Ovary (tissue), 3 donors: ENCODE measurements around the gene PDE4D.

Source experiments
- EP300 ChIP-seq: sonication (generic); formaldehyde crosslinking; IDR thresholded peaks from one replicate; pipeline ENCODE4 v1.6.1; 2017; ENCODE audit warnings: antibody characterized with exemption
- POLR2A ChIP-seq: fragments of 450-650 bp; IDR thresholded peaks from one replicate; pipeline ENCODE4 v1.6.1; 2017; ENCODE audit warnings: antibody characterized with exemption, mild to moderate bottlenecking, moderate library complexity
- TF ChIP-seq, protein P1 (sequence below), 3 donors: fragments of 450-650 bp in 2 of 3; fragments of 200-600 bp in 1 of 3; IDR thresholded peaks; one replicate each; pipeline versions ENCODE4 v1.5.1 to v1.8.0; 2016 to 2022; ENCODE audit warnings: antibody characterized with exemption in 3 of 3, mild to moderate bottlenecking in 1 of 3
- donor health status: DM: no; HTN: no; CAD: no.

DNA sequence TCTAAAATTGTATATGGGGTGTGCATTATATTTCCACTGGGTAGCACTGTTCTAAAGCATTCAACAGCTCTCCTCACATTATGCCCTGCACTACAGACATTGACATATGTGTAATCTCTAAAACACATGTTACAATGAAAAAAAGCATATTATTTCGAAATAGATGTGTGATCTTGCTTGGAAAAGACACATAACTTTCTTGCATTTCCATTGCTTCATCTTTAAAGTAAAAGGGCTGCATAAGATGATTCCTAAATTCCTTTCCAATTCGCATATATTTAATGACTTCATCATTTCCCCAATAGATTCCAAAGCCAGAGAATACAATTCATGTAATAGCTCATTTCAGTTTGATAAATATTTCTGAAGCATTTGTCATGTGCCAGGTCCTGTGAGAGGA, 566.9 kb downstream of the PDE4D start:
- TF ChIP-seq, protein P1, sequence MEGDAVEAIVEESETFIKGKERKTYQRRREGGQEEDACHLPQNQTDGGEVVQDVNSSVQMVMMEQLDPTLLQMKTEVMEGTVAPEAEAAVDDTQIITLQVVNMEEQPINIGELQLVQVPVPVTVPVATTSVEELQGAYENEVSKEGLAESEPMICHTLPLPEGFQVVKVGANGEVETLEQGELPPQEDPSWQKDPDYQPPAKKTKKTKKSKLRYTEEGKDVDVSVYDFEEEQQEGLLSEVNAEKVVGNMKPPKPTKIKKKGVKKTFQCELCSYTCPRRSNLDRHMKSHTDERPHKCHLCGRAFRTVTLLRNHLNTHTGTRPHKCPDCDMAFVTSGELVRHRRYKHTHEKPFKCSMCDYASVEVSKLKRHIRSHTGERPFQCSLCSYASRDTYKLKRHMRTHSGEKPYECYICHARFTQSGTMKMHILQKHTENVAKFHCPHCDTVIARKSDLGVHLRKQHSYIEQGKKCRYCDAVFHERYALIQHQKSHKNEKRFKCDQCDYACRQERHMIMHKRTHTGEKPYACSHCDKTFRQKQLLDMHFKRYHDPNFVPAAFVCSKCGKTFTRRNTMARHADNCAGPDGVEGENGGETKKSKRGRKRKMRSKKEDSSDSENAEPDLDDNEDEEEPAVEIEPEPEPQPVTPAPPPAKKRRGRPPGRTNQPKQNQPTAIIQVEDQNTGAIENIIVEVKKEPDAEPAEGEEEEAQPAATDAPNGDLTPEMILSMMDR (IDR thresholded peaks at IDR 0.05), result no peak
- TF ChIP-seq POLR2A (no peak), EP300 (no peak)
